Hematopoietic multipotent progenitor cell treated with erythropoietin and hydrocortisone succinate and interleukin-3 and kit ligand, for 4 days (in vitro differentiated cells): ENCODE measurements around the gene GARIN3.

Experiments
- DNase-seq: peaks from one replicate; pipeline ENCODE4 v3.0.0-alpha.2; 2015

The GARIN3 gene

GRCh38 chr5:157143127-157143971 lies 22.7 kb downstream of the GARIN3 start:
- DNase-seq = peak; percentile 72

GRCh38 chr5:157142317-157143126 lies 23.5 kb downstream of the GARIN3 start, which contains the start of gene MED7:
Gene MED7 (minus strand): TSS chr5:157142865. CDS start chr5:157139431, 3,434 bp downstream.
- peak; percentile 99 for DNase-seq

- DNase-seq = no peak
These were observed 28.4 kb downstream of the GARIN3 start for GRCh38 chr5:157137691-157138090.

GRCh38 chr5:157132281-157132612 lies 33.8 kb downstream of the GARIN3 start:
- DNase-seq = no peak

GRCh38 chr5:157130925-157131324 lies 35.1 kb downstream of the GARIN3 start:
- peak; percentile 94 for DNase-seq

GRCh38 chr5:157121709-157122108 lies 44.4 kb downstream of the GARIN3 start:
- DNase-seq = no peak

GRCh38 chr5:157120102-157120501 lies 46.0 kb downstream of the GARIN3 start:
- no peak for DNase-seq

GRCh38 chr5:157116483-157116954 lies 49.5 kb downstream of the GARIN3 start:
- peak; percentile 54 for DNase-seq

- DNase-seq = peak; percentile 44
These were observed 50.6 kb downstream of the GARIN3 start for GRCh38 chr5:157115502-157115901.

- DNase-seq = no peak
These were observed 51.1 kb downstream of the GARIN3 start for GRCh38 chr5:157115012-157115411.

- DNase-seq = peak; percentile 39
These were observed 53.1 kb downstream of the GARIN3 start for GRCh38 chr5:157113002-157113401.
